NCI-H524 treated with DMSO at 0.1 percent for 48 hours (cell line): Measurements from ENCODE around the gene HCFC1.

Source experiments
- DNase-seq: peaks from one replicate; lab custom pipeline; 2025; lab: John Stamatoyannopoulos, UW

HCFC1 gene

DNA sequence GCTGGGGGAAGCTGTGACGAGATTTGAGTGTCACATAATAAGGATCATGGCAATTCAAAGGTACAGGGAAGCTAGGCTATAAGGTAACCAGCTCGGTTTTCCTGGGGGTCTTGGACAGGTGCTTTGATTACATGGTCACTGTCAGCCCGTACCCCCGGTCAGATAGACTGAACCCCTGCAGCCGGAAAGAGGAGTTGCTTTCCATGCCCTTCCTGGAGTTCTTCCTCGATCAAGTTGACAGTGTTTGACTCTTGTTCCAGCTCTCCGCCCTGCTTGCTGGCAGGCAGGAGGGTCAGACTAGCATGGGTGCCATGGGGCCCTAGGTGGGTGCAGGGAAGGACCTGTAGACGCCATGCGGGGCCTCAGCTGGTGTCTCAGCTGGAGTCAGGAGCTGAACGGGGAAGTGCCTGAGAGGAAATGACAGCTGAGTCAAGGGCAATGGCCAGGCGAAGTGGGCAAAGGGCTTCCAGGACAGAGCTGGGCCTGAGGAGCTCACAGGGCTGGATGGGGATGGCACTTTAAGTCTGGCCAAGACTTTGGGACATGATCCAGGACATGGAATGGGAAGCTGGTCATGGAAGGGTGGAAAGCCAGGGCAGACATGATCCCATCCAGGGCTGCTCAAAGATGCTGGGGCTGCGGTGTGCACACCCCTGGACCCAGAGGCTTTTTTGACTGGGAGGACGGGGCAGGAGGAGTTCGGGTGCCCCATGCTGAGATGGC is 2.5 kb upstream of the HCFC1 start:
- no peak for DNase-seq

- no peak for DNase-seq
Measured at GRCh38 chrX:153973127-153974002, 1.7 kb upstream of the HCFC1 start.

DNA sequence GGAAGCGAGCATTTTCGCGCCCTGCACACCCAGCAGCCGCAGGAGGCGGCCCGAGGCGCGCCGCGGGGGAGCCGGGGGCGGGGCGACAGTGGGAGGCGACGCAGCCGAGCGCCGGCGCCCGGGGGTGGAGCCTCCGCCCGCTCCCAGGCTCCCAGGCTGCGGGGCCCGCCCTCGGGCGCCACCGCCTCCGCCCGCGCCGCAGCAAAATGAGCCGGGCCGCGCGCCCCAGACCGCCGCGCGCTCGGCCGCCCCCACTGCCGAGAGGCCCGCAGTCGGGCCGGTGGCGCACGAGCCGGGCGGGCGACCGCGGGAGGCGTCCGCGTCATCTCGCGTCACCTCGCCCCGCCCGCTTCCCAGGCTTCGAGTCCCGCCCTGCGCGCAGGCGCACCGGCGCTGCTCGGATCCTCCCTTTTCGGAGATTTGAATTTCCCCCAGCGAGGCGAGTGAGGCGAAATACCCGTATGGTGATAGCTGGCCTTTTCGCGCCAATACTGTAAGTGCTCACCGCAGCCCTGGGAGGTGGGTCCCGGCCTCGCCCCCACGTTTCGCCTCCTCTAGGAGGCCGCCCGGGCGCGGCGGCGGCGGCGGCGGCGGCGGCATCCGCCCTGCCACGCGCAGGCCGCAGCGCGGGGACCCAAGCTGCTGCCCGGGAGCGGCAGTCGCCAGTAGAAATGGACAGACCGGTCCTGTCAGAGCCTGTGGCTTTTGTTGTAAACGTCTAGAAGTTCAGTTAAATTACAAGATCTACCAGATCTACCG is 929 bp upstream of the HCFC1 start, which contains the start of gene TMEM187:
Gene TMEM187, plus strand, starts transcription at position 387 of the 759 bp plus-strand sequence. CDS start 9,309 bp downstream, outside the sequence.
- DNase-seq = peak; percentile 62

DNA sequence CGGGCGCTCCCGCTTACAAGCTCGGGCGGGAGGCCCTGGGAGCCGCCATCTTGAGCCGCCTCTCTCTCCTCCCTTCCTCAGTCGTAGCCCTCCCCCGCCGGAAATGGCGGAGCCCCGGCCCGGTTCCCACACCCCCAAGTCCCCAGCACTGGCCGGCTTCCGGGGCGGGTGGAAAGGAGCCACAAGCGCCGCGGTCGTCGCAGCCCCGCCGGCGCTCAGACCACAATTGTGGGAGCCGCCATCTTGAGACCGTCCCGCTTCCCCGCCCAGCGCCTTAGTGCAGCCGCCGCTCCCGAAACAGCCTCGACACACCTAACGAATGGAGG is 531 bp downstream of the HCFC1 start:
- DNase-seq = peak; percentile 31

DNA sequence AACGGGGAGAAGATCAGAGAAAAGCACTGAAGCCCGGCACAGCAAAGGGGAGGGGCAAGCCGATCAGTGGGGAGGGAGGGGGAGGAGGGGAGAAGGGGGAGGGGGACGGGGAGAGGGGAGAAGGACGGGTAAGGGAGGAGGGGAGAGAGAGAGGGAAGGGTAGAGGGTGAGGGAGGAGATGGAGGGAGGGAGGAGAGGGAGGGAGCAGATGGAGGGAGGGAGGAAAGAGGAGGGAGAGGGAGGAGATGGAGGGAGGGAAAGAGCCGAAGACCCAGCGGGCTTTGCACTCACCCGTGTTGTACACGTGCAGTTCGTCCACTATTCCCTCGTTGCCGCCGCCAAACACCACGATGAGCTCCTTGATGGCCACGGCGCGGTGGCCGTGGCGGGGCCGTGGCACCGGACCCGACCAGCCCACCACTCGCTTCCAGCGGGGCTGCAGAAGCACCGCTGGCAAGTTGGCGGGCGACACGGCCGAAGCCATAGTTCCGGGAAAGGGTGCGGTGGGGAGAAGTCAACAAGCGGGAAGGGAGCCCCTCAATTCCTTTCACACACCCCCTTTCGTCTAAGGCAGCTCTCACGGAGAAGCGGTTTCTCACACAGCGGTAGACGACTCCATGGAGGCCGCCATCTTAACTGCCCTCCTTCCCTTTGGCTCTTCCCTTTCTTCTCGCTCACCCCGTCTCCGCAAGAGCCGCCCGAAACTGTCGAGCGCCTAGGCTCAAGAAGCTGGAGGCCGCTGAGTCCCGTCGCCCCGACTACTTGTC is 1.1 kb downstream of the HCFC1 start:
- no peak for DNase-seq

DNA sequence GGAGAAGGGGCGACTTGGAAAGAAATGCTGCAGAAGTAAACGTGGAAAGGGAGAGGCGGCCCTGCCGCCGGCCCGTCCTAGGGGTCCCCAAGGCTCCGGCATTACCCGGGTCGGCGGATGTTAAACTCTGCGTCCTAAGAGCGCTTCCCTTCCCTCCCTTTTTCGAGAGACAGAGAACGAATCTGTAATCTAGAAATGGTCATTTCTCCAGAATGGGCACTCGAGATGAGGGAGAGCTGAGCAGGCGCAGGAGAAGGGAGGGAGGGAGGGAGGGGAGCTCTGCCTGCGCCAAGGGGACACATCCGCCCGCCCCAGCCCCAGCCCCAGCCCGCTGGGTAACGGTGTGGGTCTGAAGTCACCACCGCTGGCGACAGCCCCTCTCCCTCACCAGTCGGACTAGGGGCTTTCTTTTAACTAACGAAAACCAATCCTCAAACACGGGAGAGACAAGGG is 1.7 kb downstream of the HCFC1 start:
- no peak for DNase-seq

GRCh38 chrX:153969125-153969903 is 2.3 kb downstream of the HCFC1 start:
- DNase-seq = no peak

- no peak for DNase-seq
Measured at GRCh38 chrX:153968754-153969124, 2.9 kb downstream of the HCFC1 start.

- DNase-seq = no peak
Measured at GRCh38 chrX:153968255-153968654, 3.4 kb downstream of the HCFC1 start.

- DNase-seq = no peak
Measured at GRCh38 chrX:153967536-153968224, 3.9 kb downstream of the HCFC1 start.

DNA sequence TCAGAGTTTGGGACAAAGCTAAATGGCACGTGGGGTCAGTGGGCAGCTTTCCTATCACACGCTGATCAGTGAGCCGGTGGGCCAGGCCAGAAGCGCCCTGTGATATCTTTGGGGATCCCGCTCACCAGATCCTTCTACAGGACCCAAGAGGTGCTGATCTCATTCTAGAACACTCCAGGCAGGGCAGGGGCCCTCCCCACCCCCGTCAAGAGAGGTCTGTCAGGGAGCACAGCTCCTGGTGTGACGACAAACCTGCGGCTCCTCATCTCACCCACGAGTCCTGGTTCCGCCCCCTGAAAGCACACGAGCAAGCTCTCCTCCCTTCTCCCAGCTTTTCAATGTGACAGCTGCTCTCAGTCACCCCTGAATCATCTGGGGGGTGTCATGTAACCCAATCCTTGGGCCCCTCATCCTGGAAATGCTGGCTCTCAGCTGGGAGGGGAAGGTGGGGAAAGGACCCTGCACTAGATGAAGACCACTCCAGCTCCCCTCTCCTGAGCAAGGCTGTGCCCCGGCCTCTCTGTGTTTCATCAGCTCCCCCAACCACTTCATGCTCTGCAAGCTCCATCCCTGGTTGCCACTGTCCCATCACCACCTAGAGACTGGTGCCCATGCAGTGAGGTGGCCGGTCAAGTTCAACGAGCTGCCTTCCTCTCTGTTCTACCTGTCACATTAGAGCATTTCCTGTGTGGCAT is 4.6 kb downstream of the HCFC1 start:
- no peak for DNase-seq

GRCh38 chrX:153966283-153966688 is 5.3 kb downstream of the HCFC1 start:
- DNase-seq = no peak

GRCh38 chrX:153965406-153965805 is 6.2 kb downstream of the HCFC1 start:
- no peak for DNase-seq

GRCh38 chrX:153964105-153964504 is 7.5 kb downstream of the HCFC1 start:
- no peak for DNase-seq

DNA sequence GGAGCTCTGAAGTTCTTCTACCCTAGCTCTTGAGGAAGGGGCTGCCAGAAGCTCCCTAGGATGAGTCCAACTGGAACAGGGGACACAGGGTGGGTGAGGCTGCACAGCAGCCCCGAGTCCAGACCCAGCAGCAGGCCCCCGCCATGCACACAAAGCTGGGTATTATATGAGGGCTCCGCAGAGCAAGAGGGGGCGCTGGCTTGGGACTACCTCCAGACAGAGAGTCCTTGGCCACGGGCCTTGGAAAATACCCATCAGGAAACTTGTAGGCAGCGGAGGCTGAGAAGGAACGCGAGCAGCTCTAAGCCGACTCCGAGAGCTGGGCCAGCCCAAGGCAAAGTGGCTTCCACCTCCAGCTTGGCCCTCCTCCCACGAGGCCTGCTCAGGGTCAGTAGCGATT is 8.1 kb downstream of the HCFC1 start:
- no peak for DNase-seq

- DNase-seq = no peak
Measured at GRCh38 chrX:153961292-153961691, 10.3 kb downstream of the HCFC1 start.

- no peak for DNase-seq
Measured at GRCh38 chrX:153960786-153961185, 10.8 kb downstream of the HCFC1 start.

DNA sequence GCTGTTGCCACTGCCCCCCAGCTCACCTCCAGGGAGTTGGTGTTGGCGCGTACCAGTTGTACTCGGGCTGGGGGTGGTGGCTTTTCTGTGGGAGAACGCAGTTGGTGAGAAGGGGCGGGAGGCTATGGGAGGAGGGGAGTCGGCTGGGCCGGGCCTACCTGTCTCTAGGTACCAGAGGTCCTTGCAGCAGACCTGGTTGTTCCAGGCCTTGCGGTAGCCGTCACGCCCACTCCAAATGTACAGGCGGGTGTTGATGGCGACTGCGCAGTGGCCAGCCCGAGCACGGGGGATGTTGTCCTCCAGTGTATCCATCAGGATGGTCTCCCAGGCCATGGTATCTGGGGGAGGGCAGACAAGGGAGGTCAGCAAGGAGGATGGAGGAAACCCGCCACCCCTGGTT is 11.5 kb downstream of the HCFC1 start:
- DNase-seq = no peak

DNA sequence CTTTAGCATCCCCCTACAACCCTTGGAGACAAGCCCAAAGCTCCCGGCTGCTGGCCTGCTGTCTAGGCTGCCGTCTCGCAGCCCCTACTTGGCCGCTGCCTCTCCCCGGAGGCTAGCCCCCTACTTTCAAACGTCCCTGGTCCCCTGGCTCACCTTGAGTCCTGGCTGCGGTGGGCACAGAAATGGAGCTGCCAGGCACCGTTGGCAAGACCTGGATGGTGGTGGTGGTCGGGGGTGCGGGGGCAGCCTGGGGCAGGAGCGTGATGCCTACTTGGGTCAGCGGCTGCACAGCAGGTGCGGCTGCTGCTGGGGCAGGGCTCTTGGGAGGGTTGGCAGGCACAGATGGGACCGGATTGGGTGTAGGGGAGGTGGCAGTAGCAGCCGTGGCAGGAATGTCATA is 12.0 kb downstream of the HCFC1 start:
- no peak for DNase-seq

GRCh38 chrX:153958605-153959004 is 13.0 kb downstream of the HCFC1 start:
- DNase-seq = no peak
